ENCODE data around the gene GPC6. TPM values are rescaled to one million over a fixed set of nuclear protein-coding genes. Genes with fewer than 3 reads are reported as not detected.

Gene GPC6
- total RNA-seq, 1 experiment from 2014 or later = not detected

- H3K27ac ChIP-seq = no peak overlapping the region
- no peaks in the 10 kb centered on the region for H3K9me3 ChIP-seq (ENCODE audit: insufficient read depth, low read depth)
- no peaks in the 10 kb centered on the region for H3K79me2 ChIP-seq (ENCODE audit: low read depth)
- H3K4me3 ChIP-seq = no peak overlapping the region
- intact Hi-C loops (cut with micrococcal nuclease; ENCODE audit: unreplicated experiment) = no loop called here
- no peak overlapping the region for H2AFZ ChIP-seq
- no peak for DNase-seq
- CTCF ChIA-PET = no interaction called here
- no peaks in the 10 kb centered on the region for H3K27me3 ChIP-seq (ENCODE audit: insufficient read depth, low read depth)
- no peaks in the 10 kb centered on the region for H3F3A ChIP-seq (ENCODE audit: insufficient read depth, low read depth)
- TF ChIP-seq, protein P1, sequence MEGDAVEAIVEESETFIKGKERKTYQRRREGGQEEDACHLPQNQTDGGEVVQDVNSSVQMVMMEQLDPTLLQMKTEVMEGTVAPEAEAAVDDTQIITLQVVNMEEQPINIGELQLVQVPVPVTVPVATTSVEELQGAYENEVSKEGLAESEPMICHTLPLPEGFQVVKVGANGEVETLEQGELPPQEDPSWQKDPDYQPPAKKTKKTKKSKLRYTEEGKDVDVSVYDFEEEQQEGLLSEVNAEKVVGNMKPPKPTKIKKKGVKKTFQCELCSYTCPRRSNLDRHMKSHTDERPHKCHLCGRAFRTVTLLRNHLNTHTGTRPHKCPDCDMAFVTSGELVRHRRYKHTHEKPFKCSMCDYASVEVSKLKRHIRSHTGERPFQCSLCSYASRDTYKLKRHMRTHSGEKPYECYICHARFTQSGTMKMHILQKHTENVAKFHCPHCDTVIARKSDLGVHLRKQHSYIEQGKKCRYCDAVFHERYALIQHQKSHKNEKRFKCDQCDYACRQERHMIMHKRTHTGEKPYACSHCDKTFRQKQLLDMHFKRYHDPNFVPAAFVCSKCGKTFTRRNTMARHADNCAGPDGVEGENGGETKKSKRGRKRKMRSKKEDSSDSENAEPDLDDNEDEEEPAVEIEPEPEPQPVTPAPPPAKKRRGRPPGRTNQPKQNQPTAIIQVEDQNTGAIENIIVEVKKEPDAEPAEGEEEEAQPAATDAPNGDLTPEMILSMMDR (conservative IDR thresholded peaks at IDR 0.05) = no peak
- TF ChIP-seq EZH2 (IDR thresholded peaks at IDR 0.05; ENCODE audit: low read depth) = no peak
- POLR2A ChIA-PET (ENCODE audit: unreplicated experiment) = no interaction called here
- no peaks in the 10 kb centered on the region for H3K4me1 ChIP-seq (replicated peaks; ENCODE audit: insufficient read depth)
- H4K20me1 ChIP-seq (ENCODE audit: insufficient read depth) = no peaks in the 10 kb centered on the region
- no peaks in the 10 kb centered on the region for H3K36me3 ChIP-seq (ENCODE audit: low read depth)
- no peaks in the 10 kb centered on the region; the same call in 1 of the 2 replicates for H3K9me2 ChIP-seq (ENCODE audit: insufficient read depth)
- no TSS peak for BruUV-seq (replicated peaks)
- H3K4me2 ChIP-seq = no peak overlapping the region
Measured at GRCh38 chr13:93522501-93522900, 295.9 kb downstream of the GPC6 start.

GRCh38 chr13:93525087-93525486, 298.5 kb downstream of the GPC6 start:
- intact Hi-C loops (cut with micrococcal nuclease; ENCODE audit: unreplicated experiment) = no loop called here
- no peaks in the 10 kb centered on the region for H3K9me3 ChIP-seq (ENCODE audit: insufficient read depth, low read depth)
- no peaks in the 10 kb centered on the region for H3F3A ChIP-seq (ENCODE audit: insufficient read depth, low read depth)
- no peaks in the 10 kb centered on the region for H4K20me1 ChIP-seq (ENCODE audit: insufficient read depth)
- no peak for DNase-seq
- H3K36me3 ChIP-seq (ENCODE audit: low read depth) = no peaks in the 10 kb centered on the region
- no TSS peak for BruUV-seq (replicated peaks)
- no peaks in the 10 kb centered on the region for H3K4me1 ChIP-seq (replicated peaks; ENCODE audit: insufficient read depth)
- no peak overlapping the region for H3K27ac ChIP-seq
- ChIA-PET POLR2A (ENCODE audit: unreplicated experiment) (no interaction called here), CTCF (no interaction called here)
- TF ChIP-seq EZH2 (IDR thresholded peaks at IDR 0.05; ENCODE audit: low read depth) = no peak
- TF ChIP-seq, protein P1 (conservative IDR thresholded peaks at IDR 0.05) = no peak
- no peaks in the 10 kb centered on the region; the same call in 1 of the 2 replicates for H3K9me2 ChIP-seq (ENCODE audit: insufficient read depth)
- no peaks in the 10 kb centered on the region for H3K79me2 ChIP-seq (ENCODE audit: low read depth)
- no peak overlapping the region for H3K4me2 ChIP-seq
- H3K4me3 ChIP-seq = no peak overlapping the region
- no peaks in the 10 kb centered on the region for H3K27me3 ChIP-seq (ENCODE audit: insufficient read depth, low read depth)
- H2AFZ ChIP-seq = no peak overlapping the region

GRCh38 chr13:93527748-93528297, 301.2 kb downstream of the GPC6 start:
- Histone ChIP-seq H3K9me3 (ENCODE audit: insufficient read depth, low read depth) (no peaks in the 10 kb centered on the region), H3K9me2 (ENCODE audit: insufficient read depth) (no peaks in the 10 kb centered on the region; the same call in 1 of the 2 replicates), H3K36me3 (ENCODE audit: low read depth) (no peaks in the 10 kb centered on the region), H3K27ac (no peak overlapping the region), H3K4me1 (replicated peaks; ENCODE audit: insufficient read depth) (no peaks in the 10 kb centered on the region), H3K79me2 (ENCODE audit: low read depth) (no peaks in the 10 kb centered on the region), H3K27me3 (ENCODE audit: insufficient read depth, low read depth) (no peaks in the 10 kb centered on the region), H4K20me1 (ENCODE audit: insufficient read depth) (no peaks in the 10 kb centered on the region), H3K4me2 (no peak overlapping the region), H3K4me3 (no peak overlapping the region), H3F3A (ENCODE audit: insufficient read depth, low read depth) (no peaks in the 10 kb centered on the region), H2AFZ (no peak overlapping the region)
- no TSS peak for BruUV-seq (replicated peaks)
- no peak for DNase-seq
- intact Hi-C loops (cut with micrococcal nuclease; ENCODE audit: unreplicated experiment) = no loop called here
- ChIA-PET POLR2A (ENCODE audit: unreplicated experiment) (no interaction called here), CTCF (no interaction called here)
- TF ChIP-seq, protein P1 (conservative IDR thresholded peaks at IDR 0.05) = no peak
- no peak for TF ChIP-seq EZH2 (IDR thresholded peaks at IDR 0.05; ENCODE audit: low read depth)
